WTC11 (cell line): ENCODE data around the gene LDHB. TPM values are rescaled to one million over a fixed set of nuclear protein-coding genes. Genes with fewer than 3 reads are reported as not detected.

Source experiments
- ATAC-seq: fragments of 200-7000 bp; cut with Tn5 transposase; 2 replicates; pipeline ENCODE4 v1.10.0; 2021; ENCODE audit warnings: mild to moderate bottlenecking, moderate library complexity
- CTCF ChIA-PET: fragments of 300-600 bp; sonication (Branson Sonifier 250); formaldehyde crosslinking; loops from one replicate; lab custom pipeline; 2021; ENCODE audit warnings: antibody characterized with exemption; lab: Charles Lee
- POLR2A ChIA-PET: fragments of 350-600 bp; sonication (Branson Sonifier 250); formaldehyde crosslinking; loops from one replicate; lab custom pipeline; 2021; ENCODE audit warnings: antibody characterized with exemption; lab: Charles Lee
- DNase-seq: peaks from one replicate; pipeline ENCODE4 v3.0.0; 2021; ENCODE audit warnings: low spot score
- H3K27ac Mint-ChIP-seq: 2 replicates; pipeline ENCODE4 v1.8.0; 2021; ENCODE audit warnings: mixed read lengths
- H3K27me3 Mint-ChIP-seq: 2 replicates; pipeline ENCODE4 v1.8.0; 2021; ENCODE audit warnings: low read depth, mild to moderate bottlenecking, moderate library complexity, mixed read lengths
- H3K36me3 Mint-ChIP-seq: 2 replicates; pipeline ENCODE4 v1.8.0; 2021; ENCODE audit warnings: mixed read lengths
- H3K4me1 Mint-ChIP-seq: 2 replicates; pipeline ENCODE4 v1.8.0; 2022; ENCODE audit warnings: mixed read lengths
- H3K4me3 Mint-ChIP-seq: 2 replicates; pipeline ENCODE4 v1.8.0; 2021; ENCODE audit warnings: mild to moderate bottlenecking, moderate library complexity, mixed read lengths
- H3K9me3 Mint-ChIP-seq: 2 replicates; pipeline ENCODE4 v1.8.0; 2021; ENCODE audit warnings: mixed read lengths
- CREB1 ChIP-seq: sonication (generic); formaldehyde crosslinking; IDR thresholded peaks from 2 replicates; pipeline ENCODE4 v1.8.0; 2023; ENCODE audit warnings: mild to moderate bottlenecking, missing genetic modification reagents
- GABPB1 ChIP-seq: sonication (generic); formaldehyde crosslinking; IDR thresholded peaks from 2 replicates; pipeline ENCODE4 v1.8.1; 2023; ENCODE audit warnings: mild to moderate bottlenecking, missing genetic modification reagents
- GTF2I ChIP-seq: fragments of 250-450 bp; sonication (Bioruptor Pico); conservative IDR thresholded peaks from 2 replicates; pipeline ENCODE4 v1.4.0; 2021; ENCODE audit warnings: mild to moderate bottlenecking
- HMGA2 ChIP-seq: fragments of 250-450 bp; sonication (Bioruptor Pico); IDR thresholded peaks from 2 replicates; pipeline ENCODE4 v1.4.0; 2021; ENCODE audit warnings: mild to moderate bottlenecking, moderate library complexity
- NFATC4 ChIP-seq: fragments of 250-450 bp; sonication (Bioruptor Pico); IDR thresholded peaks from 2 replicates; pipeline ENCODE4 v1.9.0; 2021; ENCODE audit warnings: mild to moderate bottlenecking
- NR1H2 ChIP-seq: sonication (generic); formaldehyde crosslinking; IDR thresholded peaks from 2 replicates; pipeline ENCODE4 v1.9.0; 2021; ENCODE audit warnings: mild to moderate bottlenecking, moderate library complexity, missing genetic modification reagents
- SMAD3 ChIP-seq: sonication (generic); formaldehyde crosslinking; IDR thresholded peaks from 2 replicates; pipeline ENCODE4 v1.8.0; 2022; ENCODE audit warnings: missing genetic modification reagents, mild to moderate bottlenecking, borderline replicate concordance
- TCF7 ChIP-seq: sonication (generic); formaldehyde crosslinking; IDR thresholded peaks from 2 replicates; pipeline ENCODE4 v1.8.0; 2022; ENCODE audit warnings: mild to moderate bottlenecking, low read depth, missing genetic modification reagents, moderate library complexity
- ZNF219 ChIP-seq: sonication (generic); formaldehyde crosslinking; IDR thresholded peaks from 2 replicates; pipeline ENCODE4 v1.8.0; 2023; ENCODE audit warnings: missing genetic modification reagents, mild to moderate bottlenecking, borderline replicate concordance
- ZNF232 ChIP-seq: sonication (generic); formaldehyde crosslinking; IDR thresholded peaks from 2 replicates; pipeline ENCODE4 v1.8.0; 2022; ENCODE audit warnings: mild to moderate bottlenecking, missing genetic modification reagents
- ZNF263 ChIP-seq: sonication (generic); formaldehyde crosslinking; IDR thresholded peaks from 2 replicates; pipeline ENCODE4 v1.8.1; 2022; ENCODE audit warnings: low read depth, mild to moderate bottlenecking, moderate library complexity, missing genetic modification reagents
- ZNF423 ChIP-seq: fragments of 250-450 bp; sonication (Bioruptor Pico); IDR thresholded peaks from 2 replicates; pipeline ENCODE4 v2.1.2; 2022; ENCODE audit warnings: mild to moderate bottlenecking, moderate library complexity
- total RNA-seq: library from RNA; stranded (reverse); gene quantifications from 3 replicates; pipeline ENCODE4 v1.2.3, GENCODE V29; 2021
- TF ChIP-seq, protein P1 (sequence below): fragments of 250-450 bp; sonication (Bioruptor Pico); IDR thresholded peaks from 2 replicates; pipeline ENCODE4 v1.9.0; 2021; ENCODE audit warnings: mild to moderate bottlenecking
- TF ChIP-seq, protein P2 (sequence below): sonication (generic); formaldehyde crosslinking; conservative IDR thresholded peaks from 2 replicates; pipeline ENCODE4 v1.8.1; 2022; ENCODE audit warnings: mild to moderate bottlenecking, missing genetic modification reagents
- TF ChIP-seq, protein P3 (sequence below): sonication (generic); formaldehyde crosslinking; conservative IDR thresholded peaks from 2 replicates; pipeline ENCODE4 v1.8.1; 2023; ENCODE audit warnings: mild to moderate bottlenecking, low read depth, missing genetic modification reagents, moderate library complexity
- TF ChIP-seq, protein P4 (sequence below): sonication (generic); formaldehyde crosslinking; IDR thresholded peaks from 2 replicates; pipeline ENCODE4 v1.8.1; 2022; ENCODE audit warnings: mild to moderate bottlenecking, missing genetic modification reagents, moderate library complexity, borderline replicate concordance
- TF ChIP-seq, protein P5 (sequence below): sonication (generic); formaldehyde crosslinking; IDR thresholded peaks from 2 replicates; pipeline ENCODE4 v1.8.1; 2022; ENCODE audit warnings: low read depth, mild to moderate bottlenecking, moderate library complexity, missing genetic modification reagents, borderline replicate concordance
- TF ChIP-seq, protein P6 (sequence below): fragments of 250-450 bp; sonication (Bioruptor Pico); IDR thresholded peaks from 2 replicates; pipeline ENCODE4 v1.9.0; 2021; ENCODE audit warnings: moderate library complexity, mild to moderate bottlenecking, inconsistent platforms, borderline replicate concordance
- TF ChIP-seq, protein P7 (sequence below): sonication (generic); formaldehyde crosslinking; IDR thresholded peaks from 2 replicates; pipeline ENCODE4 v1.8.0; 2022; ENCODE audit warnings: mild to moderate bottlenecking, missing genetic modification reagents
- TF ChIP-seq, protein P8 (sequence below): sonication (generic); formaldehyde crosslinking; IDR thresholded peaks from 2 replicates; pipeline ENCODE4 v1.8.1; 2022; ENCODE audit warnings: mild to moderate bottlenecking, moderate library complexity, missing genetic modification reagents
- TF ChIP-seq, protein P9 (sequence below): sonication (generic); formaldehyde crosslinking; IDR thresholded peaks from 2 replicates; pipeline ENCODE4 v1.8.0; 2023; ENCODE audit warnings: missing genetic modification reagents
- TF ChIP-seq, protein P10 (sequence below): sonication (generic); formaldehyde crosslinking; IDR thresholded peaks from 2 replicates; pipeline ENCODE4 v1.8.1; 2023; ENCODE audit warnings: mild to moderate bottlenecking, moderate library complexity, missing genetic modification reagents

Gene LDHB
- total RNA-seq, 1 experiment from 2014 or later, result 1,504 TPM

DNA sequence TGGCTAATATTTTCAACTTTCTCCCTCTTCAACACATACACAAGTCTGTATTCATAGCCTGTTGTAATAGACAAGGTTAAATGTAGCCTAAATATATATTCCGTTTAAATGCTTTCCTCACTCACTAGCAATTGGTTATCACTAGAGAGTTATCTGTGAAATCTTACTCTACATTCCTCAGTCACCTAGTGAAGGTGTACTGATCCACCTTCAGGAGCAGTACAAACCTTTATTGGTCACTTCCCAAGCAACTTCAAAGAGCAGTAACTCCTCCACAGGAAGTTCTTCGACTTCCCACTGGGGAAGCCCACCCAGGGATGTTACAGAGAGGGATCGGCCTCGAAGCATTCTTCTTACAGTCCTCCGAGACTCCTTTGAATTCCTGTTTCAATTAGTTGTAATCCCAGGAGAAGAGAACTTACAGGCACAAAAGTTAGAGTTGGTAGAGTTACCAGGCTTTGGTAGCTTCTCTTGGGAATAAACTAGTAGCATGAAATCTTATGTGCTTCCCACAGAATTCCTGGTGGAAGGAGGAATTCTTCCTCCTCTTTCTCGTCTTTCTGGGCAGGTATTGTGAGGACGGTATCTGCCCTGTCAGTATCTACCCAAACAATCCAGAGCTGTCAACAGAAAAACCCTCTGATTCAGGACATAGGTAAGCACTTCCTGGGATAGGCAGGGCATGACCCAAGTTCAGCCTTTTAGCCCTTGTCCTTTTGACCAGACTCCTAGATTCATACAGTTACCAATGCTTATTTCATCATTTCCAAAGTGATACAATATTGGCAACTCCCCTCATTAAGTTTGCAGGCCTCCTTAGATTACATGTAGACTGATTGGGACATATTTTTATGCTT is 53.2 kb downstream of the LDHB start, which contains the start of gene GYS2:
Gene GYS2 (minus strand): TSS at position 603 of the 857 bp plus-strand sequence. CDS start 255 bp downstream, at position 348.
- CTCF ChIA-PET, result interaction anchor here (1.2 kb wide), 1 partner anchor 9 kb away, joined by 4 read pairs; no protein-coding TSS in a partner anchor
- ATAC-seq (peak; percentile 72), DNase-seq (no peak)
- peaks cover 15% of the 10 kb centered on the region for H3K4me1 Mint-ChIP-seq
- H3K9me3 Mint-ChIP-seq, result no peaks in the 10 kb centered on the region
- no peak within 1 kb of the TSS for H3K4me3 Mint-ChIP-seq
- no peaks in the 10 kb centered on the region for H3K36me3 Mint-ChIP-seq
- no peak within 1 kb of the TSS for H3K27ac Mint-ChIP-seq
- H3K27me3 Mint-ChIP-seq, result 0 out of 2 replicates have a peak, but pooled peaks cover 3% of the 10 kb centered on the region
- POLR2A ChIA-PET, result no interaction called here
- TF ChIP-seq, protein P1, sequence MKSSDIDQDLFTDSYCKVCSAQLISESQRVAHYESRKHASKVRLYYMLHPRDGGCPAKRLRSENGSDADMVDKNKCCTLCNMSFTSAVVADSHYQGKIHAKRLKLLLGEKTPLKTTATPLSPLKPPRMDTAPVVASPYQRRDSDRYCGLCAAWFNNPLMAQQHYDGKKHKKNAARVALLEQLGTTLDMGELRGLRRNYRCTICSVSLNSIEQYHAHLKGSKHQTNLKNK (CRISPR knock-in tag), result no peak
- TF ChIP-seq, protein P2, sequence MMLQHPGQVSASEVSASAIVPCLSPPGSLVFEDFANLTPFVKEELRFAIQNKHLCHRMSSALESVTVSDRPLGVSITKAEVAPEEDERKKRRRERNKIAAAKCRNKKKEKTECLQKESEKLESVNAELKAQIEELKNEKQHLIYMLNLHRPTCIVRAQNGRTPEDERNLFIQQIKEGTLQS (CRISPR knock-in tag), result no peak
- TF ChIP-seq HMGA2 (CRISPR knock-in tag) (no peak), ZNF263 (CRISPR knock-in tag) (no peak), CREB1 (CRISPR knock-in tag) (no peak), NR1H2 (CRISPR knock-in tag) (no peak), GABPB1 (CRISPR knock-in tag) (no peak), NFATC4 (CRISPR knock-in tag) (no peak), ZNF232 (CRISPR knock-in tag) (no peak), ZNF423 (CRISPR knock-in tag) (no peak), SMAD3 (CRISPR knock-in tag) (no peak)
- TF ChIP-seq, protein P3, sequence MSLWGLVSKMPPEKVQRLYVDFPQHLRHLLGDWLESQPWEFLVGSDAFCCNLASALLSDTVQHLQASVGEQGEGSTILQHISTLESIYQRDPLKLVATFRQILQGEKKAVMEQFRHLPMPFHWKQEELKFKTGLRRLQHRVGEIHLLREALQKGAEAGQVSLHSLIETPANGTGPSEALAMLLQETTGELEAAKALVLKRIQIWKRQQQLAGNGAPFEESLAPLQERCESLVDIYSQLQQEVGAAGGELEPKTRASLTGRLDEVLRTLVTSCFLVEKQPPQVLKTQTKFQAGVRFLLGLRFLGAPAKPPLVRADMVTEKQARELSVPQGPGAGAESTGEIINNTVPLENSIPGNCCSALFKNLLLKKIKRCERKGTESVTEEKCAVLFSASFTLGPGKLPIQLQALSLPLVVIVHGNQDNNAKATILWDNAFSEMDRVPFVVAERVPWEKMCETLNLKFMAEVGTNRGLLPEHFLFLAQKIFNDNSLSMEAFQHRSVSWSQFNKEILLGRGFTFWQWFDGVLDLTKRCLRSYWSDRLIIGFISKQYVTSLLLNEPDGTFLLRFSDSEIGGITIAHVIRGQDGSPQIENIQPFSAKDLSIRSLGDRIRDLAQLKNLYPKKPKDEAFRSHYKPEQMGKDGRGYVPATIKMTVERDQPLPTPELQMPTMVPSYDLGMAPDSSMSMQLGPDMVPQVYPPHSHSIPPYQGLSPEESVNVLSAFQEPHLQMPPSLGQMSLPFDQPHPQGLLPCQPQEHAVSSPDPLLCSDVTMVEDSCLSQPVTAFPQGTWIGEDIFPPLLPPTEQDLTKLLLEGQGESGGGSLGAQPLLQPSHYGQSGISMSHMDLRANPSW (CRISPR knock-in tag), result no peak
- TF ChIP-seq, protein P4, sequence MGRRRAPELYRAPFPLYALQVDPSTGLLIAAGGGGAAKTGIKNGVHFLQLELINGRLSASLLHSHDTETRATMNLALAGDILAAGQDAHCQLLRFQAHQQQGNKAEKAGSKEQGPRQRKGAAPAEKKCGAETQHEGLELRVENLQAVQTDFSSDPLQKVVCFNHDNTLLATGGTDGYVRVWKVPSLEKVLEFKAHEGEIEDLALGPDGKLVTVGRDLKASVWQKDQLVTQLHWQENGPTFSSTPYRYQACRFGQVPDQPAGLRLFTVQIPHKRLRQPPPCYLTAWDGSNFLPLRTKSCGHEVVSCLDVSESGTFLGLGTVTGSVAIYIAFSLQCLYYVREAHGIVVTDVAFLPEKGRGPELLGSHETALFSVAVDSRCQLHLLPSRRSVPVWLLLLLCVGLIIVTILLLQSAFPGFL, result no peak
- TF ChIP-seq, protein P5, sequence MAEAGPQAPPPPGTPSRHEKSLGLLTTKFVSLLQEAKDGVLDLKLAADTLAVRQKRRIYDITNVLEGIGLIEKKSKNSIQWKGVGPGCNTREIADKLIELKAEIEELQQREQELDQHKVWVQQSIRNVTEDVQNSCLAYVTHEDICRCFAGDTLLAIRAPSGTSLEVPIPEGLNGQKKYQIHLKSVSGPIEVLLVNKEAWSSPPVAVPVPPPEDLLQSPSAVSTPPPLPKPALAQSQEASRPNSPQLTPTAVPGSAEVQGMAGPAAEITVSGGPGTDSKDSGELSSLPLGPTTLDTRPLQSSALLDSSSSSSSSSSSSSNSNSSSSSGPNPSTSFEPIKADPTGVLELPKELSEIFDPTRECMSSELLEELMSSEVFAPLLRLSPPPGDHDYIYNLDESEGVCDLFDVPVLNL (CRISPR knock-in tag), result no peak
- TF ChIP-seq, protein P6, sequence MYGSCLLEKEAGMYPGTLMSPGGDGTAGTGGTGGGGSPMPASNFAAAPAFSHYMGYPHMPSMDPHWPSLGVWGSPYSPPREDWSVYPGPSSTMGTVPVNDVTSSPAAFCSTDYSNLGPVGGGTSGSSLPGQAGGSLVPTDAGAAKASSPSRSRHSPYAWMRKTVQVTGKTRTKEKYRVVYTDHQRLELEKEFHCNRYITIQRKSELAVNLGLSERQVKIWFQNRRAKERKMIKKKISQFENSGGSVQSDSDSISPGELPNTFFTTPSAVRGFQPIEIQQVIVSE, result no peak

DNA sequence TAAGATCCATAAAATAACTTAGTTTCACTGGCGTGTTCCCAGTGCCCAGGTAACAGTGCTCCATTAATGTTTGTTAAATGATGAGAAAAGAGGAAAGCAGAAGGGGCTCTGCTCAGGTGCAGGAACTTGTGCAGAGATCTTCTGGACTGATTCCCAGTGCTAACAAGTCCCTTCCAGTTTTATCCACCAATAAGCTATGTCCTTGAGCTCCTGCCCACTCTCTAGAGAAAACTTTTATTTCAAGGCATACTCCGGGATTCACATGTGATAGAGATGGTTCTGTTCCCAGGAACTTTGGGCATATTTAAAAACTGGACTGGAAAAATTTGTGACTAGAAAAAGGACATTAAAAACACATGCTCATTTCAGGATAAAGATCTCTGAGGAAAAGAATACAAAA is 54.9 kb downstream of the LDHB start:
- H3K9me3 Mint-ChIP-seq, result no peaks in the 10 kb centered on the region
- peaks cover 7% of the 10 kb centered on the region; the same call in 1 of the 2 replicates for H3K27me3 Mint-ChIP-seq
- ATAC-seq, result no peak
- H3K4me1 Mint-ChIP-seq, result peaks cover 15% of the 10 kb centered on the region
- no peaks in the 10 kb centered on the region for H3K36me3 Mint-ChIP-seq
- DNase-seq, result no peak
- no peak overlapping the region for H3K27ac Mint-ChIP-seq
- ChIA-PET CTCF (no interaction called here), POLR2A (no interaction called here)
- no peak overlapping the region for H3K4me3 Mint-ChIP-seq
- TF ChIP-seq, protein P7, sequence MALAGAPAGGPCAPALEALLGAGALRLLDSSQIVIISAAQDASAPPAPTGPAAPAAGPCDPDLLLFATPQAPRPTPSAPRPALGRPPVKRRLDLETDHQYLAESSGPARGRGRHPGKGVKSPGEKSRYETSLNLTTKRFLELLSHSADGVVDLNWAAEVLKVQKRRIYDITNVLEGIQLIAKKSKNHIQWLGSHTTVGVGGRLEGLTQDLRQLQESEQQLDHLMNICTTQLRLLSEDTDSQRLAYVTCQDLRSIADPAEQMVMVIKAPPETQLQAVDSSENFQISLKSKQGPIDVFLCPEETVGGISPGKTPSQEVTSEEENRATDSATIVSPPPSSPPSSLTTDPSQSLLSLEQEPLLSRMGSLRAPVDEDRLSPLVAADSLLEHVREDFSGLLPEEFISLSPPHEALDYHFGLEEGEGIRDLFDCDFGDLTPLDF (CRISPR knock-in tag), result no peak
- TF ChIP-seq TCF7 (CRISPR knock-in tag) (no peak), GTF2I (CRISPR knock-in tag) (no peak), GABPB1 (CRISPR knock-in tag) (no peak), ZNF219 (CRISPR knock-in tag) (no peak)
- TF ChIP-seq, protein P8, sequence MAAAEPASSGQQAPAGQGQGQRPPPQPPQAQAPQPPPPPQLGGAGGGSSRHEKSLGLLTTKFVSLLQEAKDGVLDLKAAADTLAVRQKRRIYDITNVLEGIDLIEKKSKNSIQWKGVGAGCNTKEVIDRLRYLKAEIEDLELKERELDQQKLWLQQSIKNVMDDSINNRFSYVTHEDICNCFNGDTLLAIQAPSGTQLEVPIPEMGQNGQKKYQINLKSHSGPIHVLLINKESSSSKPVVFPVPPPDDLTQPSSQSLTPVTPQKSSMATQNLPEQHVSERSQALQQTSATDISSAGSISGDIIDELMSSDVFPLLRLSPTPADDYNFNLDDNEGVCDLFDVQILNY, result no peak
- TF ChIP-seq, protein P9, sequence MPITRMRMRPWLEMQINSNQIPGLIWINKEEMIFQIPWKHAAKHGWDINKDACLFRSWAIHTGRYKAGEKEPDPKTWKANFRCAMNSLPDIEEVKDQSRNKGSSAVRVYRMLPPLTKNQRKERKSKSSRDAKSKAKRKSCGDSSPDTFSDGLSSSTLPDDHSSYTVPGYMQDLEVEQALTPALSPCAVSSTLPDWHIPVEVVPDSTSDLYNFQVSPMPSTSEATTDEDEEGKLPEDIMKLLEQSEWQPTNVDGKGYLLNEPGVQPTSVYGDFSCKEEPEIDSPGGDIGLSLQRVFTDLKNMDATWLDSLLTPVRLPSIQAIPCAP (CRISPR knock-in tag), result no peak
- TF ChIP-seq, protein P10, sequence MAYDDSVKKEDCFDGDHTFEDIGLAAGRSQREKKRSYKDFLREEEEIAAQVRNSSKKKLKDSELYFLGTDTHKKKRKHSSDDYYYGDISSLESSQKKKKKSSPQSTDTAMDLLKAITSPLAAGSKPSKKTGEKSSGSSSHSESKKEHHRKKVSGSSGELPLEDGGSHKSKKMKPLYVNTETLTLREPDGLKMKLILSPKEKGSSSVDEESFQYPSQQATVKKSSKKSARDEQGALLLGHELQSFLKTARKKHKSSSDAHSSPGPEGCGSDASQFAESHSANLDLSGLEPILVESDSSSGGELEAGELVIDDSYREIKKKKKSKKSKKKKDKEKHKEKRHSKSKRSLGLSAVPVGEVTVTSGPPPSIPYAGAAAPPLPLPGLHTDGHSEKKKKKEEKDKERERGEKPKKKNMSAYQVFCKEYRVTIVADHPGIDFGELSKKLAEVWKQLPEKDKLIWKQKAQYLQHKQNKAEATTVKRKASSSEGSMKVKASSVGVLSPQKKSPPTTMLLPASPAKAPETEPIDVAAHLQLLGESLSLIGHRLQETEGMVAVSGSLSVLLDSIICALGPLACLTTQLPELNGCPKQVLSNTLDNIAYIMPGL, result no peak
